Osteocyte (in vitro differentiated cells): ENCODE measurements around the gene NLRC5. TPM values are rescaled to one million over a fixed set of nuclear protein-coding genes. Genes with fewer than 3 reads are reported as not detected.
A peak's percentile ranks its signal among the peaks of the same experiment; 100 is the strongest.
"Not testable (repeated sequence)": the region's sequence is repeated elsewhere in the genome, so short reads cannot be mapped to it uniquely, and the experiment has no call there.

Source experiments
- DNase-seq: peaks from one replicate; pipeline ENCODE4 v3.0.0; 2021; ENCODE audit warnings: mixed read lengths; ENCODE audit not compliant: unreplicated experiment; ENCODE audit errors: extremely low spot score
- H3K27ac Mint-ChIP-seq: one replicate; pipeline ENCODE4 v1.8.0; 2021; ENCODE audit warnings: mild to moderate bottlenecking, mixed read lengths; ENCODE audit not compliant: unreplicated experiment
- H3K27me3 Mint-ChIP-seq: one replicate; pipeline ENCODE4 v1.8.0; 2021; ENCODE audit warnings: mixed read lengths; ENCODE audit not compliant: unreplicated experiment
- H3K36me3 Mint-ChIP-seq: one replicate; pipeline ENCODE4 v1.8.0; 2021; ENCODE audit warnings: mixed read lengths; ENCODE audit not compliant: unreplicated experiment
- H3K4me1 Mint-ChIP-seq: one replicate; pipeline ENCODE4 v1.8.0; 2021; ENCODE audit warnings: mixed read lengths; ENCODE audit not compliant: unreplicated experiment
- H3K4me3 Mint-ChIP-seq: one replicate; pipeline ENCODE4 v1.8.0; 2021; ENCODE audit warnings: mild to moderate bottlenecking, moderate library complexity, mixed read lengths; ENCODE audit not compliant: unreplicated experiment
- H3K9me3 Mint-ChIP-seq: one replicate; pipeline ENCODE4 v1.8.0; 2021; ENCODE audit warnings: mixed read lengths; ENCODE audit not compliant: unreplicated experiment
- total RNA-seq: library from RNA; stranded (reverse); gene quantifications from 2 replicates; pipeline ENCODE4 v1.2.1, GENCODE V29; 2021
- TF ChIP-seq, protein P1 (sequence below): fragments of 200-600 bp; sonication (generic); IDR thresholded peaks from 2 replicates; pipeline ENCODE4 v1.5.0; 2021; ENCODE audit warnings: antibody characterized with exemption, mild to moderate bottlenecking, moderate library complexity

Gene NLRC5
- total RNA-seq, 1 donor from 2014 or later = 24.7 TPM

DNA sequence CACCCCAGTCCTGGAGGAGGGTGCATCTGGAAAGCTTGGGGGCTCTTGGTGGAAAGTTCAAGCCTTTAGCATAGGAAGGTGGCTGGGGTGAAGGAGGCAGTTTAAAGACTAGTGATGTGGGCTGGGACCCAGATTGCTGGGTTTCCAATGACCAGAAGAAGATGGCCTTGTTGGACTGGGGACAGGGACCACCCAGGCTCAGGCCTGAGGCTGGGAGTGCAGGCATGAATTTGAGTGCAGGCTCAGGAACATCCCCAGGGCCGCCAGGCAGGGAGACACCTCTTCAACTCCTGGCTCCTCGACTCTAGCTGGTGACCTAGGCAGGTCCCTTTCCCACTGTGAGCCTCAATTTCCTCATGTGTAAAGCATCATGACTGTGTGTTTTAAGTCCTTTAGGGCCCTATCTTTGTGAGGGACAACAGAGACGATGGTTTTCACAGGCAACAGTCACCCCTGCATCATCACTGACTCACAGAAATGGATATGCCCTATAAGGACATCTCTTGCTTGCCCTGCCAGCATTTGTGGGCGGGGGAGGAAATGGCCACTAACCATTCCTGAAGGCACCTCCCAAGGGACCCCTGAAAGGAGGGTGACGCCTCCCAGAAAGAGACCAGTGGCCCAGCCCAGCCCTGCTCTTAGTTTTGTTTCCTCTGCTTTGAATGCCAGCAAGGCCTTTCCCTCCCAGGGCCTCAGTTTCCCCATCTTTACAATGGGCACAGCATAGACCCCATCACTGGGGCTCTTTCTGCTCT, 11.1 kb downstream of the NLRC5 start:
- Mint-ChIP-seq H3K4me1 (peaks cover 19% of the 10 kb centered on the region), H3K27ac (peak overlapping the region; percentile 83), H3K36me3 (no peaks in the 10 kb centered on the region), H3K27me3 (no peaks in the 10 kb centered on the region), H3K4me3 (no peak overlapping the region), H3K9me3 (no peaks in the 10 kb centered on the region)
- TF ChIP-seq, protein P1, sequence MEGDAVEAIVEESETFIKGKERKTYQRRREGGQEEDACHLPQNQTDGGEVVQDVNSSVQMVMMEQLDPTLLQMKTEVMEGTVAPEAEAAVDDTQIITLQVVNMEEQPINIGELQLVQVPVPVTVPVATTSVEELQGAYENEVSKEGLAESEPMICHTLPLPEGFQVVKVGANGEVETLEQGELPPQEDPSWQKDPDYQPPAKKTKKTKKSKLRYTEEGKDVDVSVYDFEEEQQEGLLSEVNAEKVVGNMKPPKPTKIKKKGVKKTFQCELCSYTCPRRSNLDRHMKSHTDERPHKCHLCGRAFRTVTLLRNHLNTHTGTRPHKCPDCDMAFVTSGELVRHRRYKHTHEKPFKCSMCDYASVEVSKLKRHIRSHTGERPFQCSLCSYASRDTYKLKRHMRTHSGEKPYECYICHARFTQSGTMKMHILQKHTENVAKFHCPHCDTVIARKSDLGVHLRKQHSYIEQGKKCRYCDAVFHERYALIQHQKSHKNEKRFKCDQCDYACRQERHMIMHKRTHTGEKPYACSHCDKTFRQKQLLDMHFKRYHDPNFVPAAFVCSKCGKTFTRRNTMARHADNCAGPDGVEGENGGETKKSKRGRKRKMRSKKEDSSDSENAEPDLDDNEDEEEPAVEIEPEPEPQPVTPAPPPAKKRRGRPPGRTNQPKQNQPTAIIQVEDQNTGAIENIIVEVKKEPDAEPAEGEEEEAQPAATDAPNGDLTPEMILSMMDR = no peak
- no peak for DNase-seq

GRCh38 chr16:57001026-57001679, 11.8 kb downstream of the NLRC5 start:
- no peaks in the 10 kb centered on the region for H3K27me3 Mint-ChIP-seq
- H3K9me3 Mint-ChIP-seq = no peaks in the 10 kb centered on the region
- no peak for DNase-seq
- peaks cover 19% of the 10 kb centered on the region for H3K4me1 Mint-ChIP-seq
- H3K4me3 Mint-ChIP-seq = no peak overlapping the region
- H3K36me3 Mint-ChIP-seq = no peaks in the 10 kb centered on the region
- no peak overlapping the region for H3K27ac Mint-ChIP-seq
- TF ChIP-seq, protein P1 = no peak

DNA sequence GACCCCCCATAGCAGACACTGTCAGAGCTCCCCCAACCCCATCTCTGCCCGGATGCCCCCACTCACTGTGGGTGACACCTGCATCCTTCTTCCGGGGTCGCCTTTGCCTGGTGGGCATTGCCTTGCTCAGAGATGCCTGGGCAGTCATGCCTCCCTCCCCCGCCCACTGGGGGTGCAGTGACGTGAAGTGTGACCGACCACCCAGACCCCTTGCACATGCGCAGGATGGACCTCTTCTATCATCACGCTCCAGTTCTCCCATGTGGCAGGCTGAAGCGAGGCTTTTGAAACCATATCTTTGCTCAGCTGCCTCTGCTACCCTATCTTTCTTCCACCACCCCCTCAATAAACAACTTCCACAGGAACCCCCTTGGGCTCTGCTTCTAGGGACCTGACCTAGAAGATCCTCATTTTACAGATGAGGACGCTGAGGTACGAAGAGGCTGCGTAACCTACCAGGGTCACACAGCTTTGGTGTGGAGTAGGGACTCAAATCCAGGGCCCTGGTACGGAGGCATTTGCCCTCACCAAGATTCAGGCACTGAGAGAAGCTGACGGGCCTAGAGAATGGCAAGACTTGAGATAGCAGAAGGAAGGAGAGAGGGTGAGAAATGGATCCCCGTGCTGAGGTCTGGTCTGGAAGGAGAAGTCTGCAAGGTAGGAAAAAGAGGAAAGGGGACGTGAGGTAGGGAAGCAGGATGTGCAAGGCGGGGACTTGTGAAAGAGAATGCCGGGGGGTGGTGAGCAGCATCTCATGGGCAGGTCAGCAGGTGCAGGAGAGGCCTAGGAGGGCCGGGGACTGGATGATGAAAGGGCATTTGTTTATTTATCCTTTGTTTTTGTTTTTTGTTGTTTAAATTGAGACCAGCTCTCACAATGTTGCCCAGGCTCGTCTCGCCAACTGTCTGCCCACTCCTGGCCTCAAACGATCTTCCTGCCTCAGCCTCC, 14.4 kb downstream of the NLRC5 start:
- no peak overlapping the region for H3K4me3 Mint-ChIP-seq
- no peak for DNase-seq
- peaks cover 19% of the 10 kb centered on the region for H3K4me1 Mint-ChIP-seq
- no peak overlapping the region for H3K27ac Mint-ChIP-seq
- H3K27me3 Mint-ChIP-seq = no peaks in the 10 kb centered on the region
- no peaks in the 10 kb centered on the region for H3K9me3 Mint-ChIP-seq
- TF ChIP-seq, protein P1 = no peak
- H3K36me3 Mint-ChIP-seq = no peaks in the 10 kb centered on the region

GRCh38 chr16:57004387-57005250, 15.3 kb downstream of the NLRC5 start:
- Mint-ChIP-seq H3K9me3 (no peaks in the 10 kb centered on the region), H3K27me3 (no peaks in the 10 kb centered on the region), H3K36me3 (no peaks in the 10 kb centered on the region), H3K4me3 (no peak overlapping the region), H3K4me1 (peaks cover 12% of the 10 kb centered on the region), H3K27ac (no peak overlapping the region)
- TF ChIP-seq, protein P1 = no peak
- DNase-seq = no peak

- not testable (repeated sequence) for H3K4me1 Mint-ChIP-seq, H3K27ac Mint-ChIP-seq, H3K36me3 Mint-ChIP-seq, DNase-seq, H3K27me3 Mint-ChIP-seq, H3K9me3 Mint-ChIP-seq, H3K4me3 Mint-ChIP-seq
These were observed 16.2 kb downstream of the NLRC5 start for GRCh38 chr16:57005597-57005996.
